ENCODE results near the gene VSIG10L2. TPM values are rescaled to one million over a fixed set of nuclear protein-coding genes. Genes with fewer than 3 reads are reported as not detected.
A peak's percentile ranks its signal among the peaks of the same experiment; 100 is the strongest.

The VSIG10L2 gene
- total RNA-seq, 1 donor from 2014 or later, result not detected

- DNase-seq, result no peak
- intact Hi-C loops (cut with micrococcal nuclease), result loop anchor here (5.0 kb wide), 1 partner anchor 248 kb away; no protein-coding TSS in a partner anchor
- no peak for ATAC-seq
These were observed 1.4 kb upstream of the VSIG10L2 start for GRCh38 chr11:125944350-125945010.

- ATAC-seq, result no peak
- intact Hi-C loops (cut with micrococcal nuclease), result no loop called here
- DNase-seq, result no peak
These were observed 640 bp upstream of the VSIG10L2 start for GRCh38 chr11:125945011-125945796.

- intact Hi-C loops (cut with micrococcal nuclease), result no loop called here
- no peak for DNase-seq
These were observed 1.0 kb downstream of the VSIG10L2 start for GRCh38 chr11:125946712-125947418.

GRCh38 chr11:125947419-125948277, 1.8 kb downstream of the VSIG10L2 start:
- DNase-seq, result no peak
- ATAC-seq, result no peak
- intact Hi-C loops (cut with micrococcal nuclease), result no loop called here

More at GRCh38 chr11:125946712-125947418, 1.0 kb downstream of the VSIG10L2 start:
- ATAC-seq, result no peak

- no peak for ATAC-seq
- DNase-seq, result no peak
- intact Hi-C loops (cut with micrococcal nuclease), result no loop called here
These were observed 2.6 kb downstream of the VSIG10L2 start for GRCh38 chr11:125948278-125949051.

- DNase-seq (no peak), ATAC-seq (no peak)
- intact Hi-C loops (cut with micrococcal nuclease), result no loop called here
These were observed 3.7 kb downstream of the VSIG10L2 start for GRCh38 chr11:125949271-125950177.

- no peak for ATAC-seq
- DNase-seq, result no peak
- intact Hi-C loops (cut with micrococcal nuclease), result no loop called here
These were observed 4.3 kb downstream of the VSIG10L2 start for GRCh38 chr11:125950178-125950490.

GRCh38 chr11:125950696-125951651, 5.1 kb downstream of the VSIG10L2 start:
- ATAC-seq, result peak; percentile 88
- intact Hi-C loops (cut with micrococcal nuclease), result no loop called here

GRCh38 chr11:125951731-125952130, 5.9 kb downstream of the VSIG10L2 start:
- no peak for DNase-seq
- intact Hi-C loops (cut with micrococcal nuclease), result no loop called here
- peak; percentile 20 for ATAC-seq

More at GRCh38 chr11:125950696-125951651, 5.1 kb downstream of the VSIG10L2 start:
- DNase-seq, result peak; percentile 79

- intact Hi-C loops (cut with micrococcal nuclease), result no loop called here
- ATAC-seq (no peak), DNase-seq (no peak)
These were observed 6.7 kb downstream of the VSIG10L2 start for GRCh38 chr11:125952559-125952958.

- DNase-seq (peak; percentile 72), ATAC-seq (peak; percentile 60)
- intact Hi-C loops (cut with micrococcal nuclease), result no loop called here
These were observed 7.1 kb downstream of the VSIG10L2 start for GRCh38 chr11:125952973-125953372.

- DNase-seq (no peak), ATAC-seq (no peak)
- intact Hi-C loops (cut with micrococcal nuclease), result no loop called here
These were observed 7.6 kb downstream of the VSIG10L2 start for GRCh38 chr11:125953401-125953935.

GRCh38 chr11:125954123-125954944, 8.5 kb downstream of the VSIG10L2 start:
- ATAC-seq (no peak), DNase-seq (no peak)
- intact Hi-C loops (cut with micrococcal nuclease), result no loop called here

GRCh38 chr11:125954945-125955640, 9.2 kb downstream of the VSIG10L2 start:
- ATAC-seq (no peak), DNase-seq (no peak)
- intact Hi-C loops (cut with micrococcal nuclease), result no loop called here

GRCh38 chr11:125955856-125956255, 10.0 kb downstream of the VSIG10L2 start:
- DNase-seq (no peak), ATAC-seq (no peak)
- intact Hi-C loops (cut with micrococcal nuclease), result no loop called here
